AG10803 (cell line): ENCODE data around the gene GIPC1.
A peak's percentile ranks its signal among the peaks of the same experiment; 100 is the strongest.

Experiments used
- DNase-seq: peaks from one replicate; pipeline ENCODE4 v3.0.0; 2010; ENCODE audit warnings: low read depth
- H3K4me3 ChIP-seq: 2 replicates; pipeline ENCODE4 v1.5.1; 2011; ENCODE audit warnings: mild to moderate bottlenecking, low read length, control low read depth
- TF ChIP-seq, protein P1 (sequence below): conservative IDR thresholded peaks from 2 replicates; pipeline ENCODE4 v1.5.1; 2011; ENCODE audit warnings: mild to moderate bottlenecking, low read length, control low read depth, inconsistent platforms

GIPC1 gene

GRCh38 chr19:14497228-14497921, 1.4 kb upstream of the GIPC1 start:
- TF ChIP-seq, protein P1, sequence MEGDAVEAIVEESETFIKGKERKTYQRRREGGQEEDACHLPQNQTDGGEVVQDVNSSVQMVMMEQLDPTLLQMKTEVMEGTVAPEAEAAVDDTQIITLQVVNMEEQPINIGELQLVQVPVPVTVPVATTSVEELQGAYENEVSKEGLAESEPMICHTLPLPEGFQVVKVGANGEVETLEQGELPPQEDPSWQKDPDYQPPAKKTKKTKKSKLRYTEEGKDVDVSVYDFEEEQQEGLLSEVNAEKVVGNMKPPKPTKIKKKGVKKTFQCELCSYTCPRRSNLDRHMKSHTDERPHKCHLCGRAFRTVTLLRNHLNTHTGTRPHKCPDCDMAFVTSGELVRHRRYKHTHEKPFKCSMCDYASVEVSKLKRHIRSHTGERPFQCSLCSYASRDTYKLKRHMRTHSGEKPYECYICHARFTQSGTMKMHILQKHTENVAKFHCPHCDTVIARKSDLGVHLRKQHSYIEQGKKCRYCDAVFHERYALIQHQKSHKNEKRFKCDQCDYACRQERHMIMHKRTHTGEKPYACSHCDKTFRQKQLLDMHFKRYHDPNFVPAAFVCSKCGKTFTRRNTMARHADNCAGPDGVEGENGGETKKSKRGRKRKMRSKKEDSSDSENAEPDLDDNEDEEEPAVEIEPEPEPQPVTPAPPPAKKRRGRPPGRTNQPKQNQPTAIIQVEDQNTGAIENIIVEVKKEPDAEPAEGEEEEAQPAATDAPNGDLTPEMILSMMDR, result no peak
- H3K4me3 ChIP-seq, result no peak overlapping the region
- DNase-seq, result peak; percentile 64

DNA sequence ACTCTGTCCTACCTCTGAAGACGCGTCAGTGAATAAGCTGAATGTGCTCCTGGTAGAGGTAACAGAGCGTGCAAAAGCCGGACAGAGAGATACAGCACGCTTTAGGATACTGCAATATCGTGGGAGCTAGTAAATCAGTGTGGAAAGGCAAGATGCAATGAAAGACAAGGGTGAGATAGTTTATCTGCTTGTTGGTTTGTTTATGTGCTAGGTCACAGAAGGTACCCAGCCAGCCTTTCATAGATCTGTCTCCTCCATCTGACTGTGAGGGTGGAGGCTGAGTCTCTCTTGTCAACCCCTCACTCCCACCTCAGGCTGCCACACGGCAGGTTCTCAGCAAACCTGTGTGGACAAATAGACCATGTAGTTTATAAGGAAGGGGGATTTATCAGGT, 904 bp upstream of the GIPC1 start:
- no peak overlapping the region for H3K4me3 ChIP-seq
- TF ChIP-seq, protein P1, result no peak
- DNase-seq, result no peak

GRCh38 chr19:14495672-14496028, 277 bp downstream of the GIPC1 start:
- DNase-seq, result no peak
- H3K4me3 ChIP-seq, result peak overlapping the region; percentile 85
- TF ChIP-seq, protein P1, result no peak

DNA sequence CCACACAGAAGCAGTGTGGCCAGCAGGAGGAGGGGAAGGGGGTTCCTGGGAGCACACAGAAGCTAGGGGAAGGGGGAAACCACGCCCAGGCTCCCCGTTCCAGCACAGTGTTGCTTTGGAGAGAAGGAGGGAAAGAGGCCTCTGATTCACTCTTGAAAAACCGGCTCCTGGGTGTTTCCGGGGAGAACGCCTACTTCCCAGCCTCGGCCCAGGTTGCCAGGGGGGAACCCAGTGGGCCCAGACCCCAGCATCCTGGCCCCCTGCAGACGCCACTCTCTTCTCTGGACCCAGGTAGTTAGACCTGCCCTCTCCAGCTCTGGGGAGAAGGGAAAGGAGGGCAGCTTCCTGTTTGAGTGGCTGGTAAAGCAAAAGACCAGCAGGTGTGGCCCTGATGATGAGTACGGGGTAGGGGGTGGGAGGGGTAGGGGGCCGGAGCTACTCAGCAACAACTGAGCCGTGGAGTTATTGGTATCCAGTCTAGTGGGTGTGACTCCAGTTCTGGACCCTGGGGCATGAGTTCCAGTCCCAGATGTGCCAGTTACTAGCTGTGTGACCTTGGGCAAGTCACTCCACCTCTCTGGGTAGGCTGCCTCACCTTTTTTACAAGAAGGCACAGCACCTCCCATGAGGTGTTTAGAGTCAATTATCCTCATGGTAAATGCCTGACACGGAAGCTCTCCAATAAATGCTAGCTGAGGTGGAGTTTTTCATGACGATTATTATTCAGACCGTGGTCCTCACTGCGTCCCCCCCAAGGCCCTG, 836 bp downstream of the GIPC1 start:
- TF ChIP-seq, protein P1, result no peak
- no peak for DNase-seq
- H3K4me3 ChIP-seq, result peak overlapping the region; percentile 85

GRCh38 chr19:14494411-14494810, 1.5 kb downstream of the GIPC1 start:
- no peak for DNase-seq
- TF ChIP-seq, protein P1, result no peak
- H3K4me3 ChIP-seq, result peak overlapping the region; percentile 85

GRCh38 chr19:14492756-14493337, 3.1 kb downstream of the GIPC1 start:
- no peak overlapping the region for H3K4me3 ChIP-seq
- TF ChIP-seq, protein P1, result no peak
- DNase-seq, result no peak
